ENCODE data around the gene WHRN. TPM values are rescaled to one million over a fixed set of nuclear protein-coding genes. Genes with fewer than 3 reads are reported as not detected.

The WHRN gene
- total and polyA plus RNA-seq, 2 of the 8 experiments (the other 6 are each of a cell fraction or from before 2014, with no cell fraction given) = 4.4 to 7.7 TPM

- no peak for TF ChIP-seq CHD7 (IDR thresholded peaks at IDR 0.05; ENCODE audit: insufficient replicate concordance, low read length)
- TF ChIP-seq SIN3A (conservative IDR thresholded peaks at IDR 0.05 in 1 of 2, IDR thresholded peaks at IDR 0.05 in 1 of 2; ENCODE audit: low read depth in 1 of 2, low read length in 2 of 2) = no peak
- no peak for TF ChIP-seq CHD1 (IDR thresholded peaks at IDR 0.05; ENCODE audit: low read depth, low read length)
- TF ChIP-seq SUZ12 (IDR thresholded peaks at IDR 0.05; ENCODE audit: low read length) = no peak
- TF ChIP-seq USF2 (IDR thresholded peaks at IDR 0.05; ENCODE audit: low read length) = no peak
- no peak for TF ChIP-seq TAF1 (IDR thresholded peaks at IDR 0.05; ENCODE audit: low read depth, low read length)
- TF ChIP-seq CHD2 (IDR thresholded peaks at IDR 0.05; ENCODE audit: low read length) = no peak
Measured at GRCh38 chr9:114482593-114482992, 22.7 kb downstream of the WHRN start (continued).

Measured in H1 (cell line).